ENCODE data around the gene OR2T12. TPM values are rescaled to one million over a fixed set of nuclear protein-coding genes. Genes with fewer than 3 reads are reported as not detected.
A peak's percentile ranks its signal among the peaks of the same experiment; 100 is the strongest.
"Not testable (repeated sequence)": the region's sequence is repeated elsewhere in the genome, so short reads cannot be mapped to it uniquely, and the experiment has no call there.

OR2T12 gene
- polyA plus RNA-seq (2012; ENCODE audit: low read depth, missing spikeins), result not detected

DNA sequence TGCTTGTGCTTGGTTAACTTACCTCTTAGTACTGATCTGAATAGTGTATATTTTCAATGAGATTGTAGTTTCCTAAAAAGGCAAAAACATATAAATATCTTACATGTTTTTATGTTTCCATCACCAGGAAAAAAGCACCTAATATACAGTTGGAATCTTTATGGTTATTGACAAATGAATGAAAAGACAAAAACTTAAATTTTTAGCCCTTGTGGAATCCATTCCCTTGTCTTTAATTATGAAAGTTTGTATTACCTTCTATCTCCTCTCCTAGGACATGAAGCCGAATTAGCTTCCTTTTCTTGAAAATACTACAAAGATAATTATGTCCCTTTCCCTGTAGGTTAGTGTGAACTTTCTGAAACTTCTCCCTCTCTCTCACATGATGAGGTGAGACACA, at the start of gene OR2T12:
Gene OR2T12 (minus strand): TSS at position 101 of the 400 bp plus-strand sequence. CDS start 7,846 bp downstream, outside the sequence.
- TF ChIP-seq PAX5 (IDR thresholded peaks at IDR 0.05; ENCODE audit: insufficient read depth, low read length, severe bottlenecking) (no peak), POLR2A (IDR thresholded peaks at IDR 0.05; ENCODE audit: low read depth, low read length) (no peak), TAF1 (IDR thresholded peaks at IDR 0.05; ENCODE audit: low read depth, low read length) (no peak), SPI1 (IDR thresholded peaks at IDR 0.05; ENCODE audit: low read depth, low read length) (no peak), POLR2AphosphoS5 (IDR thresholded peaks at IDR 0.05; ENCODE audit: low read depth, low read length) (no peak), POU2F2 (IDR thresholded peaks at IDR 0.05; ENCODE audit: low read depth, low read length) (no peak)
- DNase-seq (ENCODE audit: insufficient read length, low spot score), result no peak
- FAIRE-seq, result no peak

GRCh38 chr1:248348475-248348874, 45.3 kb upstream of the OR2T12 start, which contains the start of gene OR14C36:
Gene OR14C36, plus strand, starts transcription at chr1:248348775. Its CDS starts 0 bp downstream, at chr1:248348775.
- FAIRE-seq (no peak), DNase-seq (ENCODE audit: insufficient read length, low spot score) (no peak)
- TF ChIP-seq POLR2AphosphoS5 (IDR thresholded peaks at IDR 0.05; ENCODE audit: low read depth, low read length) (no peak), POU2F2 (IDR thresholded peaks at IDR 0.05; ENCODE audit: low read depth, low read length) (no peak), TAF1 (IDR thresholded peaks at IDR 0.05; ENCODE audit: low read depth, low read length) (no peak), PAX5 (IDR thresholded peaks at IDR 0.05; ENCODE audit: insufficient read depth, low read length, severe bottlenecking) (no peak), POLR2A (IDR thresholded peaks at IDR 0.05; ENCODE audit: low read depth, low read length) (no peak), SPI1 (IDR thresholded peaks at IDR 0.05; ENCODE audit: low read depth, low read length) (no peak)

DNA sequence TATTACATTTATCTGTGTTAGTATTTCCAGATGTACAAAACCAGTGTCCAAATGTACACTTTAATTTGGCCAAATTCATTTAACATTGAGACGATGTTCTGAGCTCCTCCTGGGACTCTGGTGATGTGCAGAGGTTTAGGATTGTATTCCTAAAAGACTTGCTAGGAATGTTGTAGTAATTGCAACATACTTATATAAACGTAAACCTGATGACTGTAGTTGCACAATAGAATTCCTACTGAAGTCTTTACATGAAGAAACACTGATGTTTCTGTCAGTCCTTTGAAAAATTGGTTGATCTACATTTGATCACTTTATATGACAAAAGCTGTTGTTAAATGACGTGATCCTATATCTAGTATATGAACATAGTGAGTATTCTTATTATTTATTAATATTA, 40.2 kb upstream of the OR2T12 start:
- TF ChIP-seq POLR2AphosphoS5 (IDR thresholded peaks at IDR 0.05; ENCODE audit: low read depth, low read length) (no peak), PAX5 (IDR thresholded peaks at IDR 0.05; ENCODE audit: insufficient read depth, low read length, severe bottlenecking) (no peak), POU2F2 (IDR thresholded peaks at IDR 0.05; ENCODE audit: low read depth, low read length) (no peak), SPI1 (IDR thresholded peaks at IDR 0.05; ENCODE audit: low read depth, low read length) (no peak), TAF1 (IDR thresholded peaks at IDR 0.05; ENCODE audit: low read depth, low read length) (no peak), POLR2A (IDR thresholded peaks at IDR 0.05; ENCODE audit: low read depth, low read length) (no peak)
- FAIRE-seq (no peak), DNase-seq (ENCODE audit: insufficient read length, low spot score) (no peak)

GRCh38 chr1:248324468-248324867, 21.2 kb upstream of the OR2T12 start, which contains the start of gene OR2M7:
Gene OR2M7, minus strand, starts transcription at chr1:248324568. Its CDS starts 0 bp downstream, at chr1:248324568.
- FAIRE-seq (no peak), DNase-seq (ENCODE audit: insufficient read length, low spot score) (no peak)

GRCh38 chr1:248316796-248317195, 13.6 kb upstream of the OR2T12 start:
- FAIRE-seq, result no peak
- no peak for DNase-seq (ENCODE audit: insufficient read length, low spot score)
- no peak for TF ChIP-seq POLR2AphosphoS5 (IDR thresholded peaks at IDR 0.05; ENCODE audit: low read depth, low read length)
- no peak for TF ChIP-seq TAF1 (IDR thresholded peaks at IDR 0.05; ENCODE audit: low read depth, low read length)
- TF ChIP-seq SPI1 (IDR thresholded peaks at IDR 0.05; ENCODE audit: low read depth, low read length), result no peak
- TF ChIP-seq PAX5 (IDR thresholded peaks at IDR 0.05; ENCODE audit: insufficient read depth, low read length, severe bottlenecking), result no peak
- no peak for TF ChIP-seq POLR2A (IDR thresholded peaks at IDR 0.05; ENCODE audit: low read depth, low read length)
- no peak for TF ChIP-seq POU2F2 (IDR thresholded peaks at IDR 0.05; ENCODE audit: low read depth, low read length)

More at GRCh38 chr1:248324468-248324867, 21.2 kb upstream of the OR2T12 start, which contains the start of gene OR2M7:
- TF ChIP-seq POLR2A (IDR thresholded peaks at IDR 0.05; ENCODE audit: low read depth, low read length) (no peak), TAF1 (IDR thresholded peaks at IDR 0.05; ENCODE audit: low read depth, low read length) (no peak), PAX5 (IDR thresholded peaks at IDR 0.05; ENCODE audit: insufficient read depth, low read length, severe bottlenecking) (no peak), POLR2AphosphoS5 (IDR thresholded peaks at IDR 0.05; ENCODE audit: low read depth, low read length) (no peak), POU2F2 (IDR thresholded peaks at IDR 0.05; ENCODE audit: low read depth, low read length) (no peak), SPI1 (IDR thresholded peaks at IDR 0.05; ENCODE audit: low read depth, low read length) (no peak)

DNA sequence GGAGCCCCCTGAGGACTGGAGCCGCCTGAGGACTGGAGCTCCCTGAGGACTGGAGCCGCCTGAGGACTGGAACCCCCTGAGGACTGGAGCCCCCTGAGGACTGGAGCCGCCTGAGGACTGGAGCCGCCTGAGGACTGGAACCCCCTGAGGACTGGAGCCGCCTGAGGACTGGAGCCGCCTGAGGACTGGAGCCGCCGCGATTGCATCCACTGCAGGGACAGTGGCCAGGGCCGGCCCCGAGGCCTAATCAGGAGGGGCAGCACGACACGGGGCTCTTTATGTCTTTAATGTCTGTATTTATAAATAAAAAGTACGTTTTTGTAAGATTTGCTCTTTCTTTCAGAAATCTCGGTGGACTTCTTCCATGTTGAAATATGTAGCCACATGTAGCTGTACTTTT, 3.5 kb upstream of the OR2T12 start:
- DNase-seq (ENCODE audit: insufficient read length, low spot score); FAIRE-seq: not testable (repeated sequence)

DNA sequence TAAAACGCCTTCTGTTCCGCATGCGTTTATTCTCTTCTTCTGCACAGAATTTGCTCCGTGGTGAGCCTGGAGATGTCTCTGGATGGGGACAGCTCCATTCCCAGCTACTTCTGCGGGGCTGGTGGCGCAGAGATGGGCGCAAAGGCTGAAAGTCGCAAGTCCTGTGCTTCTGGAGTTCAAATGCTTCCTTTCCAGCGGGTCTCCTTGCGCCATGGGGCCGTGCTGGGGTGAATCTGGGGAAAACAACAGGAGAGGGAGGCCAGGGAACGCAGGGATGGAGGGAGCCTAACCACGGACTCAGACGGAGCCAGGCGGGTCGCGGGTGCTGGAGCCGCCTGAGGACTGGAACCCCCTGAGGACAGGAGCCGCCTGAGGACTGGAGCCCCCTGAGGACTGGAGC, 2.9 kb upstream of the OR2T12 start:
- DNase-seq (ENCODE audit: insufficient read length, low spot score), result no peak
- no peak for TF ChIP-seq POLR2AphosphoS5 (IDR thresholded peaks at IDR 0.05; ENCODE audit: low read depth, low read length)
- no peak for TF ChIP-seq TAF1 (IDR thresholded peaks at IDR 0.05; ENCODE audit: low read depth, low read length)
- TF ChIP-seq SPI1 (IDR thresholded peaks at IDR 0.05; ENCODE audit: low read depth, low read length), result no peak
- TF ChIP-seq PAX5 (IDR thresholded peaks at IDR 0.05; ENCODE audit: insufficient read depth, low read length, severe bottlenecking), result no peak
- TF ChIP-seq POU2F2 (IDR thresholded peaks at IDR 0.05; ENCODE audit: low read depth, low read length), result no peak
- FAIRE-seq, result no peak

DNA sequence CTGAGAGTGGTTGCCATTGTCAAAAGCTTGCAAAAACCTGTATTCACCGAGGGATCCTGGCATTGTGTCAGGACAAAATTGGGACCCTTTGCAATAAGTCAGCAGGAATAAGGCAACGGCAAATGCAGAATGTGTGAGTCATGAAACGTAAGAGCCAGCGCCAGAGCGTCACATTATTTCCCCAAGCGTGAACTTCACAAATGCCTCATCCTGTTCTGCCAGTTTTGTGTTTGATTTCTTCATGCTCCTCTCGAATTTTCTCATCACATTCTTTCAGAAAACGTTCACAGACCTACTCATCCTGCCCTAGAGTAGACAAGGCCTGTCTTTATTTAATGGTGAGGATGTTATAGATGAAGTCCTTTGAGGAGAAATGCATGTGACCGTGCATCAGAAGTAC, 2.4 kb upstream of the OR2T12 start:
- FAIRE-seq, result peak; percentile 35
- DNase-seq (ENCODE audit: insufficient read length, low spot score), result not testable (repeated sequence)

DNA sequence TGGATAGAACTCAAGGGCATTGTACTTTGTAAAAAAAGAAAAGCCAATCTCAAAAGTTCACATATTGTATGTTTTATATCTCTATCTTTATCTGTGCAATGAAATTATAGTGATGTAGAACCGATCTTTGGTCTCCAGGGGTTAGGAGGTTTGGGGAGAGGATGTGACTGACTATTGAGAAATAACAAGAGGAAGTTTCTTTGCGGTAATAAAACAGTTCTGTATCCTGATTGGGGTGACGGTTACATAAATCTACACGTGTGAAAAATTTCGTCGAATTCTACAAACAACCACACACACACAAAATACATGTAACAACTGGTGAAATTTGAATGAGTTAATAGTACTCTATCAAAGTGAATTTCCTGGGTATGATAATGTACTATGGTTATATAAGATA, 14.8 kb downstream of the OR2T12 start:
- no peak for FAIRE-seq
- no peak for DNase-seq (ENCODE audit: insufficient read length, low spot score)
- TF ChIP-seq PAX5 (IDR thresholded peaks at IDR 0.05; ENCODE audit: insufficient read depth, low read length, severe bottlenecking), result no peak
- no peak for TF ChIP-seq SPI1 (IDR thresholded peaks at IDR 0.05; ENCODE audit: low read depth, low read length)
- no peak for TF ChIP-seq POU2F2 (IDR thresholded peaks at IDR 0.05; ENCODE audit: low read depth, low read length)
- TF ChIP-seq TAF1 (IDR thresholded peaks at IDR 0.05; ENCODE audit: low read depth, low read length), result no peak
- TF ChIP-seq POLR2AphosphoS5 (IDR thresholded peaks at IDR 0.05; ENCODE audit: low read depth, low read length), result no peak
- no peak for TF ChIP-seq POLR2A (IDR thresholded peaks at IDR 0.05; ENCODE audit: low read depth, low read length)

DNA sequence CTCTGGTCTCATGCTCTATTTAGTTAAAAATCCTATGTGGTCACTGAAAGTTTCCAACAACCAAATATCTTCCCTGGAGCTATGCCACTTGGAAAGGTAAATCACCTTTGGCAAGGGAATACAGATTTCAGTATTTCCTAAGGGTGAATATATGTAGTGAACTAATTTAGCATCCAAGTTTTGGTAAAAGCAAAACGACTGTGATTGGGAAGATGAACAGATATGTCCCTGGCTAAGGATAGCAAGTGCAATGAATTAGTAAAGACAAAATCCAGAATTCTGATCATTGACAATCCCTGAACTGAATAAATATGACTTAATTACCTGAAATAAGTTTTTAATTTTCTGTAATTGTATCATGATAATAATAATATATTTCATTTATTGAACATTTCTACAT, 25.3 kb downstream of the OR2T12 start, which contains the start of gene OR2T33:
Gene OR2T33 (minus strand): TSS at position 101 of the 400 bp plus-strand sequence. CDS start 4,162 bp downstream, outside the sequence.
- TF ChIP-seq POU2F2 (IDR thresholded peaks at IDR 0.05; ENCODE audit: low read depth, low read length) (no peak), POLR2AphosphoS5 (IDR thresholded peaks at IDR 0.05; ENCODE audit: low read depth, low read length) (no peak), SPI1 (IDR thresholded peaks at IDR 0.05; ENCODE audit: low read depth, low read length) (no peak), TAF1 (IDR thresholded peaks at IDR 0.05; ENCODE audit: low read depth, low read length) (no peak), POLR2A (IDR thresholded peaks at IDR 0.05; ENCODE audit: low read depth, low read length) (no peak), PAX5 (IDR thresholded peaks at IDR 0.05; ENCODE audit: insufficient read depth, low read length, severe bottlenecking) (no peak)
- no peak for DNase-seq (ENCODE audit: insufficient read length, low spot score)
- no peak for FAIRE-seq

DNA sequence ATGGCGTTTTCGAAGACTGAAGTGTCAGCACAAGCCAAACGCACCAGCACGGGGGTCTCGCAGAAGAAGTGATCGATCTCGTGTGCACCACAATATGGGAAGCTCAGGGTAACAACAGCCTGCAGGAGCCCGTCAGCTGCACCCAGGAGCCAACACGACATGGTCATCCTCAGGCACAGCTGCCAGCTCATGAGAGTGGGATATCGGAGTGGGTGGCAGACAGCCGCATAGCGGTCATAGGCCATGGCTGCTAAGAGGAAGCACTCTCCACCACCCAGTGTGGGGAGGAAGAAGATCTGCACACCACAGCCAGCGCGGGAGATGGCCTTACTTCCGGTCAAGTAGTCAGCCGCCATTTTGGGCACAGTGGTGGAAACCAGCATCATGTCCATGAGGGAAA, 30.0 kb downstream of the OR2T12 start:
- not testable (repeated sequence) for FAIRE-seq; DNase-seq (ENCODE audit: insufficient read length, low spot score)

All from GM12891 (cell line).